GM18858 (cell line): ENCODE data around the gene ZNF701.
"Not testable (repeated sequence)": the region's sequence is repeated elsewhere in the genome, so short reads cannot be mapped to it uniquely, and the experiment has no call there.

Experiments used
- ATAC-seq: cut with Tn5 transposase; IDR thresholded peaks from one replicate; pipeline ENCODE4 v1.9.1; 2021; ENCODE audit not compliant: unreplicated experiment

Gene ZNF701

GRCh38 chr19:52566121-52566520, 4.0 kb upstream of the ZNF701 start:
- ATAC-seq, result no peak

DNA sequence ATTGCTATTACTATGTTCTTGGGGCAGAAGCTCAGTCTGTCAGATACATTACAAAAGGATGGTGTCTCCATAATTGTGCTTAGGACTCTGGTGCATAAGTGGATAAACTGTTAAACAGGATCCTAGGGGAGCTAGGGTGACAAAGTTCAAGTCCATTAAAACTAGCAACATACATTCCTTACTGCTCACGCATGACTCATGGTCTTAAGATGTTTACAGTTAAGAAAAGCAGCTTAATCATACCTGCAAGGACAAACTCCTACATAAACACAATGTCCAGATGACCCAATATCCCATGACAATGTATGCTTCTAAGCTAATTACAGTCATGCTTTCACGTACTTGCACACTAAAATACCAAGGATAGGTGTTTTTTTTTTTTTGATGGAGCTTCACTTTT, 3.5 kb upstream of the ZNF701 start:
- no peak for ATAC-seq

- no peak for ATAC-seq
Measured at GRCh38 chr19:52567921-52568320, 2.2 kb upstream of the ZNF701 start.

DNA sequence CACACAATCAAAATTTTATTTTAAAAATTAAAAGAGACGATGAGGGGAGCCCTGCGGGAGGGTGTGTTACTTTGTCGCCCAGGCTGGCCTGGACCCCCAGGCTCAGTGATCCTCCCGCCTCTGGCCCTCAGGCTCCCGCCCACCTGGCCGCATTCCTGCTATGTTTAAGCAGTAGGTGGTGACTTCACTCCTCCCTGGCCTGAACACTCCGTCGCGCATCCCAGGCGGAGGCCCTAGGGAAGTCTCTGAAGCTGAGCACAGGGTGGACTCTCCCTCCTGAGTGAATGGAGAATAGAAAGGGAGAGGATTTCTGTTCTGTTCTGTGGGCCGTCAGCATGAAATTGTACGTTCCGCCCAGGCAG, 468 bp upstream of the ZNF701 start:
- not testable (repeated sequence) for ATAC-seq

DNA sequence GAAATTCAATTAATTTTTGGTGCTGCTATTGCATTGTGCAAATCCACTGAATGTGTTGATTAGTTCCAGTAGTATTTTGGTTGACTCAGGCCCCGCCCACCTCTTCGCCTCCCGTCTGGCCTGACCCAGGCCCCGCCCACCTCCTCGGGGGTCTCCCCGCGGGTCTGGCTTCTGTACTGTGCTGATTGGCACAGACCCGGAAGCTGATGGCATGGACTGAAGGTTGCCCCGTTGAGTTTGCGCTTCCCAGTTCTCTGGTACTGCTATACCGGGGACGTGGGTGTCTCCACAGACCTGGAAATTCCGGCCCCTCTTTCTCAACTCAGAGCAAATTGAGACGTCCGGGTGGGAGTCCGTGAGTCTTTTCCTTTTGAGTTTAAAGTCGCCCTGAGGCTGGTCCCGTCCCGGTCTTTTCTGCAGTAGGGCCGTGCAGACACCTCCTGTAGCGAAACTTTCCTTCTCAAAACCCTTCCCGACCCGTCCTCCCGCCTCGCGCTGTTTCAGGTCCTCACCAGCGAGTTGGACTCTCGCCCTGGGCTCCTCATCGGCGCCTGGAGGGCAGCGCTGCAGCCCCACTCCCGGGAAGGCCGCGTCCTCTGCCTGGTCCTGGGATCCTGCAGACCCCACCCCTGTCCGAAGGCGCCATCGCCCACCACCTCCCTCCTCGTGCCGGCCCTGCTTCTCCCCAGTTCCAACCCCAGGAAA, 14.8 kb downstream of the ZNF701 start:
- ATAC-seq, result no peak

DNA sequence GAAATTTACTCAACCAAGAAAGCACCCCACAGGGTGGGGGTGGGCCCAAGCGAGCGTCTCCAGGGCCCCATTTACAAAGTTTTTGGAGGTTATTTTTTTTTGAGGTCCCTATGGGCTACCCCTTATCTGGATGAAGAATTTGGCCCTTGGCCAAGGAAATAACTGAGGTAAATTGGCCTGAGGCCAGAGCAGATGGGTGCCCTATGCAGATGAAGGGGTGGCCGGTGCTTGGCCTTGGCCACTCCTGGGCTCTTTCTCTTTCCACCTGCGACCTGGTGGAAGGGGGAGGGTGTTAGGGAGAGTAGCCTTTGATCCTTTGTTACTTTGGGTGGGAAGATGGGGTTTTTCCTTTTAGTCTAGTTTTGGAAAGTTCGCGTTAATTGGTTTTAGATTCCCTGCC, 15.5 kb downstream of the ZNF701 start:
- ATAC-seq, result no peak

GRCh38 chr19:52590728-52591127, 20.6 kb downstream of the ZNF701 start:
- no peak for ATAC-seq

DNA sequence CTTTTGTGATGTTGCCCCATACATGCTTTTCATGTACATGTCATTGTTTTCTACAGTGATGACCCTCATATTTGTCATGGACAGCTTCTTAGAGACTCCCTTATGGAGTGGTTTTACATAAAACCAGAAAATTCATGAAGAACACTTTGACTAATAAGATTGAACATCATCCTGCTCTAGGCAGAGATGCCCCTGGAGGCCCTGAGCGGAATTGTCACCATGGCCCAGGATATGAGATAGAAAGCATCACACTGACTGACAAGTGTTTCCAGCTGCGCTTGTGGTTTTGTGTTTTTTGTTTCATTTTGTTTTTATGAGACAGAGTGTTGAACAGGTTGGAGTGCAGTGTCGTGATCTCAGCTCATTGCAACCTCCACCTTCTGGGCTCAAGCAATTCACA, 22.2 kb downstream of the ZNF701 start:
- ATAC-seq, result no peak

GRCh38 chr19:52593441-52593840, 23.4 kb downstream of the ZNF701 start:
- not testable (repeated sequence) for ATAC-seq

DNA sequence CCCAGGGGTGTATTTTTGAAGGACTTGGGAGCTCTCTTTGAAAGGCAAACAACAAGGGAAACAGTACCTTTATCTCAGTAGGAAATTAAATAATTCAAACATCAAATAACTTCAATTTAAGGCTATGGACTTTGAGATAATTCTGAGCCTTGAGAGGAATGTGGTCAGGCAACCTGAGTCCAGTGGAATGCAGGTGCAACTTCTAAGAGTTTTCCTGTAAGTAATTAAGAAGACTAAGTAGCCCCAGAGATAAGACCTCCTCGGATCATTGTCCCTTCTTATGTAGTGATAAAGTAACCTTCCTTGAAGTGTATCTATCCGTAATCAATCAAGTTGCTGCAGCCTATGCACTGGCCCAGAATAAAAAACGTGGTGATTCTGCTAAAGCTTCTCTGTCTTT, 29.2 kb downstream of the ZNF701 start:
- no peak for ATAC-seq

- ATAC-seq, result no peak
Measured at GRCh38 chr19:52600639-52601024, 30.5 kb downstream of the ZNF701 start.

DNA sequence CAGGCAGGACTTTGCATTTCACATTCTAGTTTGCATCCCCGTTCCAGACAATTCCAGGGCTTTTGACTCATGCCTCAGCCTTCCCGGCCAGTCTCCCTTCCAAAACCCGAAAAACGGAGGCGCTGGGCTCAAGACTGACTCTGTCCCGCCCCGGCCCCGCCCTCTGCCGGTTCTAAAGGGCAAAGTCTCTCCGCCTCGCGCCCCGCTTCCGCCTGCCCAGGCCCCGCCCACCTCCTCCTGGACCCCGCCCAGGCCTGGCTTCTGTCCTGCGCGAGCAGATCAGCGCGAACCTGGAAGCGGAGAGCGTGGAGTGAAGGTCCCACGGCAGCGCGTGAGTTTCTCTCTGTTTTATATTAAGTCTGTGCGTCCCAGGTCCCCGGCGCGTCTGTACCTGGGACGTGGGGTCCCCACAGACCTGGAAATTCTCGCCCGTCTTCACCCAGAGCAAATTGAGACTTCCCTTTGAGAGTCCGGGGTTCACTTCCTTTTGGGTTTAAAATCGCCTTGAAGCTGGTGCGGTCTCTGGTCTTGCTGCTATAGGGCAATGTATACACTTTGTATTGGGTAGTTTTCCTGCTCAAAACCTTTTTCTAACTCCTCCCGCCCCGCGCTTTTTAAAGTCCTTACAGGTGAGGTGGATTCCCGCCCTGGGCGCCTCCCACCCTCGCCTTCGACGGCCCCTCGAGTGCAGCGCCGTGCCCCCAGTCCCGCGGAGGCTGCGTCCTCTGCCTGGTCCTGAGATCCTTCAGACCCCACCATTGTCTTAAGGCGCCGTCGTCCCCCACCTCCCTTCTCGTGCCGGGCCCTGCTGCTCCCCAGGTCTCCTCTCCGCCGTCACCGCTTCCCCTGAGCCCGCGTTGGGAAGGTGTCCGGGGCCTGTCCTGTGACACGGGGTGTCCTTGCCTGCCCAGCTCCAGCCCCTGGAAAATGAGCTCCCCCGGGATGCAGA, 31.2 kb downstream of the ZNF701 start:
- peak; percentile 71 for ATAC-seq

- not testable (repeated sequence) for ATAC-seq
Measured at GRCh38 chr19:52601974-52602366, 31.9 kb downstream of the ZNF701 start.

DNA sequence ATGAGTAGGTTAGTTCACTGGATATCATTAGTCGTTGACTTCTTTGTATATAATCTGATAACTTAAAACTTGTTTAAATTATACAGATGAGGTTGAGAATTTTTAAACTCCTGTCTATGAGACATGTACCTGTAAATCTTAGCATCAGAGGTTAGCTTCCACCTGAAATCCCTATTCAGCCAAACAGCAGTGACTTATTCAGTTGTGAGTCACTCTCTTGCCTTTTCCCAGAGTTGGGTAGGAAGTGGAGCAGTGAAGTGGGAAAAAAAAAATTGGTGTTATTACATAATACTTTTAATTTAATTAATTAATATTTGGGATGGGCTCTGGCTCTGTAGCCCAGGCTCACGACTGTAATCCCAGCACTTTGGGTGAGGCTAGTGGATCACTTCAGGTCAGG, 32.9 kb downstream of the ZNF701 start:
- no peak for ATAC-seq

DNA sequence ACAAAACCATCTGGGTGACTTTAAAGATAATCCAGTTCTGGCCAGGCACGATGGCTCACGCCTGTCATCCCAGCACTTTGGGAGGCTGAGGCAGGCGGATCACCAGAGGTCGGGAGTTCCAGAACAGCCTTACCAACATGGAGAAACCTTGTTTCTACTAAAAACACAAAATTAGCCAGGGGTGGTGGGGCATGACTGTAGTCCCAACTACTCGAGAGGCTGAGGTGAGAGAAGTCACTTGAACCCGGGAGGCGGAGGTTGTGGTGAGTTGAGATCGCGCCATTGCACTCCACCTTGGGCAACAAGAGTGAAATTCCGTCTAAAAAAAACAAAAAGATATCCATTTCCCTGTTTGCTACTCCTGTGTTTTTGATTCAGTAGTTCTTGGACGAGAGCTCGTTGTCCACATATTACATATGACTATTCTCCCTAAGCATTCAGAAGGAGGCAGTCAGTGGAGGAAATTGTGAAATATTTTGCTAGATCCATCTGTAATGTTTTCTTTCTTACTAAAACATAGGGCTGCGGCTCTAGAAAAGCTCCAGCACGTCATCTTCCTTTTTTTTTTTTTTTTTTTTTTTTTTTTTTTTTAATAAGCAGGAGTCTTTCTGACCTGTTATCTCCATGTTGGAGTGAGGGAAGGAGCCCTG, 33.6 kb downstream of the ZNF701 start:
- no peak for ATAC-seq

GRCh38 chr19:52613299-52613906, 43.3 kb downstream of the ZNF701 start:
- no peak for ATAC-seq

GRCh38 chr19:52621376-52621775, 51.3 kb downstream of the ZNF701 start:
- no peak for ATAC-seq

GRCh38 chr19:52622261-52622660, 52.2 kb downstream of the ZNF701 start:
- no peak for ATAC-seq

- no peak for ATAC-seq
Measured at GRCh38 chr19:52626915-52627314, 56.8 kb downstream of the ZNF701 start.

DNA sequence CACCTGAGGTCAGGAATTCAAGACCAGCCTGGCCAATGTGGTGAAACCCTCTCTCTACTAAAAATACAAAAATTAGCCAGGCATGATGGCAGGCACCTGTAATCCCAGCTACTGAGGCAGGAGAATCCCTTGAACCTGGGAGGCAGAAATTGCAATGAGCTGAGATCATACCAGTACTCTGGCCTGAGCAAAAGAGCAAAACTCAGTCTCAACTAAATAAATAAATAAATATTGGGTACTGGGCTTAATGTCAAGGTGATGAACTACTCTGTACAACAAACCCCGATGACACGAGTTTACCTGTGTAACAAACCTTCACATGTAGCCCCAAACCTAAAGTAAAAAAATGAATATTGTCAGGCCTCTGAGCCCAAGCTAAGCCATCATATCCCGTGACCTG, 57.4 kb downstream of the ZNF701 start:
- ATAC-seq, result not testable (repeated sequence)

GRCh38 chr19:52635786-52636570, 65.9 kb downstream of the ZNF701 start:
- no peak for ATAC-seq
